ENCODE measurements around the gene INTS6L. TPM values are rescaled to one million over a fixed set of nuclear protein-coding genes. Genes with fewer than 3 reads are reported as not detected.

Gene INTS6L
- total RNA-seq (1 to 10 TPM; 1.4 to 3.4 (median 2.6) TPM), polyA plus RNA-seq (1 to 10 TPM; 1.8 to 8.9 TPM)
- long read RNA-seq, donor 1, result 0 reads
- long read RNA-seq, donor 2, partial matches to known transcripts, result 0 of 1 reads
- long read RNA-seq, donor 2, other reads (novel, unspliced or antisense), result 1 of 1 reads
- long read RNA-seq, donor 3, result 0 reads

GRCh38 chrX:135520553-135521404, at the start of gene INTS6L:
Gene INTS6L, plus strand, starts transcription at chrX:135520660. Its CDS starts 333 bp downstream, at chrX:135520993.
- H3K4me1 ChIP-seq, result peaks cover 0 to 27% (median 0%) of the 10 kb centered on the region in 9 donors
- DNase-seq (peak; percentile 75 to 84), ATAC-seq (peak; percentile 75 to 94 (median 90))
- intact Hi-C loops (cut with DNase I), result no loop called here
- H3K4me3 ChIP-seq, result peak within 1 kb of the TSS; percentile 51 to 74 (median 67)
- H3K36me3 ChIP-seq, result no peaks in the 10 kb centered on the region
- H3K9me3 ChIP-seq, result no peaks in the 10 kb centered on the region
- no peak for TF ChIP-seq CTCF (IDR thresholded peaks at IDR 0.05)
- peak within 1 kb of the TSS; percentile 67 to 95 (median 88) for H3K27ac ChIP-seq
- peaks cover 0 to 6% (median 0%) of the 10 kb centered on the region in 7 donors for H3K27me3 ChIP-seq
- WGBS, 2 donors, result 0% methylated on average over 22 to 50 of the region's 50 CpGs

- intact Hi-C loops (cut with DNase I), result loop anchor here in 5 of 10 donors (2.0 to 5.0 kb wide), 2 partner anchors 289 to 290 kb away; no protein-coding TSS in a partner anchor
- no peak overlapping the region for H3K27ac ChIP-seq
- H3K27me3 ChIP-seq, result peaks cover 0 to 38% (median 0%) of the 10 kb centered on the region in 7 donors
- WGBS, 2 donors, result 62 to 92% methylated on average over 3 of the region's 3 CpGs
- H3K36me3 ChIP-seq, result no peaks in the 10 kb centered on the region
- H3K9me3 ChIP-seq, result no peaks in the 10 kb centered on the region
- ATAC-seq (no peak), DNase-seq (no peak)
- H3K4me3 ChIP-seq, result no peak overlapping the region
- H3K4me1 ChIP-seq, result no peaks in the 10 kb centered on the region
- no peak for TF ChIP-seq CTCF (IDR thresholded peaks at IDR 0.05)
Observed at GRCh38 chrX:135476378-135476777, 44.1 kb upstream of the INTS6L start.

- H3K36me3 ChIP-seq, result no peaks in the 10 kb centered on the region
- intact Hi-C loops (cut with DNase I), result loop anchor here in 5 of 10 donors (2.0 to 5.0 kb wide), 2 partner anchors 290 to 291 kb away; no protein-coding TSS in a partner anchor
- ATAC-seq (peak; percentile 56 to 79 (median 62)), DNase-seq (peak; percentile 49 to 81)
- no peak overlapping the region for H3K27ac ChIP-seq
- WGBS, 2 donors, result 5 to 10% methylated on average over 3 of the region's 3 CpGs
- no peaks in the 10 kb centered on the region for H3K4me1 ChIP-seq
- peaks cover 0 to 30% (median 0%) of the 10 kb centered on the region in 7 donors for H3K27me3 ChIP-seq
- TF ChIP-seq CTCF (IDR thresholded peaks at IDR 0.05), result peak in 7 of 9 donors; percentile 24 to 55 (median 42)
- H3K4me3 ChIP-seq, result no peak overlapping the region
- no peaks in the 10 kb centered on the region for H3K9me3 ChIP-seq
Observed at GRCh38 chrX:135477576-135477975, 42.9 kb upstream of the INTS6L start.

- Histone ChIP-seq H3K4me3 (no peak overlapping the region), H3K4me1 (no peaks in the 10 kb centered on the region), H3K9me3 (no peaks in the 10 kb centered on the region), H3K36me3 (no peaks in the 10 kb centered on the region), H3K27me3 (peaks cover 0 to 32% (median 0%) of the 10 kb centered on the region in 7 donors), H3K27ac (no peak overlapping the region)
- intact Hi-C loops (cut with DNase I), result loop anchor here in 8 of 10 donors (10.0 kb wide), 4 partner anchors 85 to 455 kb away; no protein-coding TSS in a partner anchor
- WGBS, 2 donors, result 87 to 89% methylated on average over 7 of the region's 7 CpGs
- TF ChIP-seq CTCF (IDR thresholded peaks at IDR 0.05), result no peak
- ATAC-seq (no peak), DNase-seq (no peak)
Observed at GRCh38 chrX:135480076-135480475, 40.4 kb upstream of the INTS6L start.
